Measurements from ENCODE around the gene PDE1A. TPM values are rescaled to one million over a fixed set of nuclear protein-coding genes. Genes with fewer than 3 reads are reported as not detected.

Gene PDE1A
- total and polyA plus RNA-seq, 2 of the 13 experiments (the other 11 are each of a cell fraction or from before 2014, with no cell fraction given), result not detected

- no peak for TF ChIP-seq RERE (CRISPR knock-in tag; IDR thresholded peaks at IDR 0.05; ENCODE audit: low read depth)
- TF ChIP-seq ARID3A (IDR thresholded peaks at IDR 0.05; ENCODE audit: low read depth, low read length), result peak; percentile 78
- TF ChIP-seq DNMT1 (CRISPR knock-in tag; IDR thresholded peaks at IDR 0.05), result no peak
- peak; percentile 73 for TF ChIP-seq STAG1 (CRISPR knock-in tag; IDR thresholded peaks at IDR 0.05)
- no peak for TF ChIP-seq THAP11 (CRISPR knock-in tag; IDR thresholded peaks at IDR 0.05)
- TF ChIP-seq SMC3 (IDR thresholded peaks at IDR 0.05; ENCODE audit: low read length), result 0 out of 2 replicates have a peak, but pooled peaks have one; percentile 44
Measured at GRCh38 chr2:182186132-182186735, 240.6 kb downstream of the PDE1A start (continued).

Measured in HepG2 (cell line).